Measurements from ENCODE around the gene CD274.
"Not testable (repeated sequence)": the region's sequence is repeated elsewhere in the genome, so short reads cannot be mapped to it uniquely, and the experiment has no call there.

CD274 gene

DNA sequence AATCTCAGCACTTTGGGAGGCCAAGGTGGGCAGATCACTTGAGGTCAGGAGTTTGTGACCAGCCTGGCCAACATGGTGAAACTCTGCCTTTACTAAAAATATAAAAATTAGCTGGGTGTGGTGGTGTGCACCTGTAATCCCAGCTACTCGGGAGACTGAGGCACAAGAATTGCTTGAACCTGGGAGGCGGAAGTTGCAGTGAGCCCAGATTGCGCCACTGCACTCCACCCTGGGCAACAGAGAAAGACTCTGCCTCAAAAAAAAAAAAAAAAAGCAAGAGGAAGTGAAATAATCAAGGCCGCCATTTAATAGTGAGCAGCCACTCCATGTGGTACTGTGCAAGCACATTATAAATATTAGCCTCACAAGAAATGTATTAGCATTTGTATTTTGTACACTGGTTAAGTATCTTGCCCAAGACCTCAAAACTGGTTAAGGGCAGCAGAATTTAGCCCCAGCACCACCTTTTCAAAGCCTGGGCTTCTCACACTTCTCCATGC is 14.5 kb downstream of the CD274 start:
- H3K4me1 ChIP-seq (ENCODE audit: control insufficient read depth, insufficient read depth, low read length); H3K9me3 ChIP-seq (ENCODE audit: control insufficient read depth, low read length); H3K27ac ChIP-seq (ENCODE audit: insufficient read depth, low read depth, low read length, poor library complexity, severe bottlenecking); H3K27me3 ChIP-seq (ENCODE audit: control insufficient read depth, insufficient read depth, low read length, poor library complexity, severe bottlenecking); H3K36me3 ChIP-seq (ENCODE audit: control insufficient read depth, insufficient read depth, low read length); H3K4me3 ChIP-seq (ENCODE audit: insufficient read depth, low read depth, low read length): not testable (repeated sequence)
- WGBS, 2 experiments = 86 to 91% methylated on average over 3 of the region's 4 CpGs

DNA sequence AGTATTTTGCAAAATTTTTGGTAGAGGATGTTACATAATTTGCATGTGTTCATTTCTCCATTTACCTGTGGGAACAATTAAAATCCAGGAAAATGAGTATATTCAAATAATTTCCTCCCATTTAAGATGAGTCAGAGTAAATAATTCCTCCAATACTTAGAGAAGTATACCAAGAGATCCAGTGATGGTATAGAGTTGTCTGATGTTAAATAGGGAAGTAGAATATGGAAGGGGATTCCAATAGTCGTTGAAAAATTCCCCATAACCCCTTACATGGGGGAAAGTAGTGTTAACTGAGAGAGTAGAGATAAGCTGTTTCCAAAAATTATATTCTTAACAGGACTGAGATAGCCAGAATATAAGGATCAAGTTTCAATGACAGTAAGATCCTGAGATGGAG is 15.7 kb downstream of the CD274 start:
- no peak overlapping the region for H3K27ac ChIP-seq (ENCODE audit: insufficient read depth, low read depth, low read length, poor library complexity, severe bottlenecking)
- WGBS, 2 experiments = 100% methylated on average over 1 of the region's 1 CpG; no CpG with 5 or more reads in 1 of the 2 experiments
- H3K9me3 ChIP-seq (ENCODE audit: control insufficient read depth, low read length) = no peaks in the 10 kb centered on the region
- no peaks in the 10 kb centered on the region for H3K36me3 ChIP-seq (ENCODE audit: control insufficient read depth, insufficient read depth, low read length)
- no peak overlapping the region for H3K4me3 ChIP-seq (ENCODE audit: insufficient read depth, low read depth, low read length)
- H3K4me1 ChIP-seq (ENCODE audit: control insufficient read depth, insufficient read depth, low read length) = no peaks in the 10 kb centered on the region
- no peaks in the 10 kb centered on the region for H3K27me3 ChIP-seq (ENCODE audit: control insufficient read depth, insufficient read depth, low read length, poor library complexity, severe bottlenecking)

DNA sequence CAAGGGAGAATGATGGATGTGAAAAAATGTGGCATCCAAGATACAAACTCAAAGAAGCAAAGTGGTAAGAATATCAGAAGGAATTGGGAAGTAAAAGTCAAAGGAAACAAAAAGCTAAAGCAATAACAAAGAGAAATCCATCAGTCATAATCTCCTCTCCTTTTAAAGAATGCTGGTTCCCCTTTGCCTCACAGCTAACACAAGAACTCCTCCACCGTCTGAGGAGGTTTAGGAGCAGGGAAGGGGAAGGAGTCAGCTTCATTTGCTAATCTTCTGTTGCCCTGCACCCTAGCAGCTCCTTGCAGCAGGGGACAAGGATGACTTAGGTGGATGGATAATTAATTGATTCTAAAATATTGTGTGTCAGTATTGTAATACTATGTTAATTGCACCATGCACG is 16.4 kb downstream of the CD274 start:
- Histone ChIP-seq H3K4me1 (ENCODE audit: control insufficient read depth, insufficient read depth, low read length) (no peaks in the 10 kb centered on the region), H3K36me3 (ENCODE audit: control insufficient read depth, insufficient read depth, low read length) (no peaks in the 10 kb centered on the region), H3K4me3 (ENCODE audit: insufficient read depth, low read depth, low read length) (no peak overlapping the region), H3K9me3 (ENCODE audit: control insufficient read depth, low read length) (no peaks in the 10 kb centered on the region), H3K27ac (ENCODE audit: insufficient read depth, low read depth, low read length, poor library complexity, severe bottlenecking) (no peak overlapping the region), H3K27me3 (ENCODE audit: control insufficient read depth, insufficient read depth, low read length, poor library complexity, severe bottlenecking) (no peaks in the 10 kb centered on the region)
- WGBS, 2 experiments = 24 to 43% methylated on average over 1 of the region's 2 CpGs

DNA sequence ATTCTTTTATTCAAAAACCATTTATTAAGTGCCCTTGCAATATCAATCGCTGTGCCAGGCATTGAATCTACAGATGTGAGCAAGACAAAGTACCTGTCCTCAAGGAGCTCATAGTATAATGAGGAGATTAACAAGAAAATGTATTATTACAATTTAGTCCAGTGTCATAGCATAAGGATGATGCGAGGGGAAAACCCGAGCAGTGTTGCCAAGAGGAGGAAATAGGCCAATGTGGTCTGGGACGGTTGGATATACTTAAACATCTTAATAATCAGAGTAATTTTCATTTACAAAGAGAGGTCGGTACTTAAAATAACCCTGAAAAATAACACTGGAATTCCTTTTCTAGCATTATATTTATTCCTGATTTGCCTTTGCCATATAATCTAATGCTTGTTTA is 18.5 kb downstream of the CD274 start:
- no peaks in the 10 kb centered on the region for H3K9me3 ChIP-seq (ENCODE audit: control insufficient read depth, low read length)
- WGBS, 2 experiments = 94 to 100% methylated on average over 2 to 4 of the region's 5 CpGs
- no peaks in the 10 kb centered on the region for H3K36me3 ChIP-seq (ENCODE audit: control insufficient read depth, insufficient read depth, low read length)

DNA sequence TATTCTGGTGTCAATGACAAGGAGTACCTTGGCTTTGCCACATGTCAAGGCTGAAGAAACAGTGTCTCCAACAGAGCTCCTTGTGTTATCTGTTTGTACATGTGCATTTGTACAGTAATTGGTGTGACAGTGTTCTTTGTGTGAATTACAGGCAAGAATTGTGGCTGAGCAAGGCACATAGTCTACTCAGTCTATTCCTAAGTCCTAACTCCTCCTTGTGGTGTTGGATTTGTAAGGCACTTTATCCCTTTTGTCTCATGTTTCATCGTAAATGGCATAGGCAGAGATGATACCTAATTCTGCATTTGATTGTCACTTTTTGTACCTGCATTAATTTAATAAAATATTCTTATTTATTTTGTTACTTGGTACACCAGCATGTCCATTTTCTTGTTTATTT is 19.8 kb downstream of the CD274 start:
- Histone ChIP-seq H3K36me3 (ENCODE audit: control insufficient read depth, insufficient read depth, low read length) (no peaks in the 10 kb centered on the region), H3K9me3 (ENCODE audit: control insufficient read depth, low read length) (no peaks in the 10 kb centered on the region), H3K4me1 (ENCODE audit: control insufficient read depth, insufficient read depth, low read length) (no peaks in the 10 kb centered on the region), H3K27me3 (ENCODE audit: control insufficient read depth, insufficient read depth, low read length, poor library complexity, severe bottlenecking) (no peaks in the 10 kb centered on the region), H3K27ac (ENCODE audit: insufficient read depth, low read depth, low read length, poor library complexity, severe bottlenecking) (no peak overlapping the region), H3K4me3 (ENCODE audit: insufficient read depth, low read depth, low read length) (no peak overlapping the region)
- WGBS, 2 experiments = no CpG with 5 or more reads among the region's 1 CpG

More for the DNA sequence above, 18.5 kb downstream of the CD274 start:
- Histone ChIP-seq H3K27ac (ENCODE audit: insufficient read depth, low read depth, low read length, poor library complexity, severe bottlenecking) (no peak overlapping the region), H3K4me3 (ENCODE audit: insufficient read depth, low read depth, low read length) (no peak overlapping the region), H3K4me1 (ENCODE audit: control insufficient read depth, insufficient read depth, low read length) (no peaks in the 10 kb centered on the region), H3K27me3 (ENCODE audit: control insufficient read depth, insufficient read depth, low read length, poor library complexity, severe bottlenecking) (no peaks in the 10 kb centered on the region)

DNA sequence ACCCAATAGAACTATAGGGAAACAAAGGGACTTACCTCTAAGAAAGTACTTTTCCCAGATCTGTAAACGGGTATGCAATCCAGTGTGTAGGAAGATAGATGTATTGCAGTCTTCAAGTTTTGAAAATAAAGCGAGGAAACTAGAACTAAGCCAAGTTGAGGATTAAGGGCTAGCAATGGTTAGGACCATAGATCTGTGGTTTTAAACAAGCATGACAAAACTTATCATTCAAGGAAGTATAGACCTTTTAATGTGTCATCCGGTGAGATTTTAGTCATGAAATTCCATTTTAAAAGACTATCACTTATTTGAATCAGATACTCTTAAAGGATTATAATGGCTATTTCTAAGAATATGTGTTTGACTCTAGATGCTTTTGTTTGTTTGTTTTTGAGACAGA is 20.5 kb downstream of the CD274 start:
- 90 to 91% methylated on average over 3 of the region's 3 CpGs for WGBS, 2 experiments
- H3K9me3 ChIP-seq (ENCODE audit: control insufficient read depth, low read length) = no peaks in the 10 kb centered on the region

DNA sequence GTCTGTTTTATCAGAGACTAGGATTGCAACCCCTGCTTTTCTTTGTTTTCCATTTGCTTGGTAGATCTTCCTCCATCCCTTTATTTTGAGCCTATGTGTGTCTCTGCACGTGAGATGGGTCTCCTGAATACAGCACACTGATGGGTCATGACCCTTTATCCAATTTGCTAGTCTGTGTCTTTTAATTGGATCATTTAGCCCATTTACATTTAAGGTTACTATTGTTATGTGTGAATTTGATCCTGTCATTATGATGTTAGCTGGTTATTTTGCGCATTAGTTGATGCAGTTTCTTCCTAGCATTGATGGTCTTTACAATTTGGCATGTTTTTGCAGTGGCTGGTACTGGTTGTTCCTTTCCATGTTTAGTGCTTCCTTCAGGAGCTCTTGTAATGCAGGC is 25.3 kb downstream of the CD274 start:
- H3K9me3 ChIP-seq (ENCODE audit: control insufficient read depth, low read length); H3K27me3 ChIP-seq (ENCODE audit: control insufficient read depth, insufficient read depth, low read length, poor library complexity, severe bottlenecking); H3K4me1 ChIP-seq (ENCODE audit: control insufficient read depth, insufficient read depth, low read length); H3K36me3 ChIP-seq (ENCODE audit: control insufficient read depth, insufficient read depth, low read length); H3K27ac ChIP-seq (ENCODE audit: insufficient read depth, low read depth, low read length, poor library complexity, severe bottlenecking); H3K4me3 ChIP-seq (ENCODE audit: insufficient read depth, low read depth, low read length): not testable (repeated sequence)
- 91 to 100% methylated on average over 1 to 2 of the region's 2 CpGs for WGBS, 2 experiments

More for the DNA sequence above, 20.5 kb downstream of the CD274 start:
- no peaks in the 10 kb centered on the region for H3K36me3 ChIP-seq (ENCODE audit: control insufficient read depth, insufficient read depth, low read length)
- no peak overlapping the region for H3K27ac ChIP-seq (ENCODE audit: insufficient read depth, low read depth, low read length, poor library complexity, severe bottlenecking)
- H3K27me3 ChIP-seq (ENCODE audit: control insufficient read depth, insufficient read depth, low read length, poor library complexity, severe bottlenecking) = no peaks in the 10 kb centered on the region
- no peak overlapping the region for H3K4me3 ChIP-seq (ENCODE audit: insufficient read depth, low read depth, low read length)
- no peaks in the 10 kb centered on the region for H3K4me1 ChIP-seq (ENCODE audit: control insufficient read depth, insufficient read depth, low read length)

DNA sequence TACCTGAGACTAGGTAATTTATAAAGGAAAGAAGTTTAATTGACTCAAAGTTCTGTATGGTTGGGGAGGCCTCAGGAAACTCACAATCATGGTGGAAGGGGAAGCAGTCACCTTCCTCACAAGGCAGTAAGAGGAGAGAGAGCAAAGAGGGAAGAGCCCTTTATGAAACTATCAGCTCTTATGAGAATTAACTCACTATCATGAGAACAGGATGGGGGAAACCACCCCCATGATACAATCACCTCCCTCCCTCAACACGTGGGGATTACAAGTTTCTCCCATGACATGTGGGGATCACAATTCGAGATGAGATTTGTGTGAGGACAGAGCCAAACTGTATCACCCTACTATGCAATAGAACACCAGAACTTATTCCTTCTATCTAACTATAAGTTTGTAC is 27.9 kb downstream of the CD274 start:
- no peaks in the 10 kb centered on the region for H3K9me3 ChIP-seq (ENCODE audit: control insufficient read depth, low read length)
- H3K4me1 ChIP-seq (ENCODE audit: control insufficient read depth, insufficient read depth, low read length) = no peaks in the 10 kb centered on the region
- WGBS, 2 experiments = 88 to 93% methylated on average over 2 of the region's 2 CpGs
- H3K36me3 ChIP-seq (ENCODE audit: control insufficient read depth, insufficient read depth, low read length) = no peaks in the 10 kb centered on the region
- H3K27me3 ChIP-seq (ENCODE audit: control insufficient read depth, insufficient read depth, low read length, poor library complexity, severe bottlenecking) = no peaks in the 10 kb centered on the region
- no peak overlapping the region for H3K27ac ChIP-seq (ENCODE audit: insufficient read depth, low read depth, low read length, poor library complexity, severe bottlenecking)
- no peak overlapping the region for H3K4me3 ChIP-seq (ENCODE audit: insufficient read depth, low read depth, low read length)

DNA sequence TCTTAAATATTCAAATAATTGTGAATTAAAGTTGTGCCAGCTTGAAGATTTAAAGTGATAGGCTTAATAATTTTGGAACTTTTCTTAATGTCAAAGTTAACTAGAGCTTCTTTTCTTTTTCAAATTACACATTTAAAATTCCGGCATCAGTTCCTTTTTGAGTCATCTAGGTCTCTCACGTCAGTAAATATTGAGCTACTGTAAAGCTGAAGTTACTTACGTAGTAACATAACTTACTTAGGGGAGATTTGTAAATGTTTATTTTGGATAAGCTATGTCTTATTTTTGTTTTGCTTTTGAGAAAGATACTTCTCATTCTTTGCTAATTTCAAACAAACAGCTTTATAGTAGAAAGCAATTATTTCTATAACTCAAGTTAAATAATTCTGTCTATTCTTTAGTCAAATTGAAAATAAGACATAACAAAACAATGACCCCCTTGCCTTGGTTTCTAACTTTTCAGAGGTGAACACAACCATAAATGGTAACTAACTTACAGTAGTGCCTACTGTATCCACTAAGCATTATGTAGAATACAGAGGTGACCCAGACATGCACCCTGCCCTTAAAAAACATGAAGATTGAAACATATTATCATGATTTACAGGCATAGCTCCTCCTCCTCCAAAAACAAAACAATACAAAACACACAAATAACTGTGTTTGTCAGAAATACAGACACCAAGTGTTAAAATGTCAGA is 29.8 kb downstream of the CD274 start:
- H3K36me3 ChIP-seq (ENCODE audit: control insufficient read depth, insufficient read depth, low read length) = no peaks in the 10 kb centered on the region
- H3K4me3 ChIP-seq (ENCODE audit: insufficient read depth, low read depth, low read length) = no peak overlapping the region
- H3K27ac ChIP-seq (ENCODE audit: insufficient read depth, low read depth, low read length, poor library complexity, severe bottlenecking) = no peak overlapping the region
- WGBS, 2 experiments = 92 to 98% methylated on average over 2 to 3 of the region's 3 CpGs
- no peaks in the 10 kb centered on the region for H3K9me3 ChIP-seq (ENCODE audit: control insufficient read depth, low read length)
- H3K4me1 ChIP-seq (ENCODE audit: control insufficient read depth, insufficient read depth, low read length) = no peaks in the 10 kb centered on the region
- no peaks in the 10 kb centered on the region for H3K27me3 ChIP-seq (ENCODE audit: control insufficient read depth, insufficient read depth, low read length, poor library complexity, severe bottlenecking)

DNA sequence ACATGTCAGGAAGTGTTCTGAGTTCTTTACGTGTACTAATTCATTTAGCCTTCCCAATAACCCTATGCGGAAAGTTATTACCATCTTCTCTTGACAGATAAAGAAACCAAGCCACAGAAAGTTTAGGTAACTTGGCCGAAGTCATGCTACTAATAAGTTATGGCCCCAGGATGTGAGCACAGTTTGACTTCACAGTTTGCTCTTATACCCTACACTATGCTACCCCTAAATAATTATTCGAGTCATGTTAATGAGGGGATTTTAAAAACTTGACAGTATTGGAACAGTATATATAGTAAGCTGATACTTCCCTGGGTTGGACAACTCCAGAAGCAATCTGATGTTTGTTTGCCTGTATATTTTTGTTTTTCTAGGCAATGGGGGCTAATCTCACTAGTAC is 30.6 kb downstream of the CD274 start:
- H3K9me3 ChIP-seq (ENCODE audit: control insufficient read depth, low read length) = no peaks in the 10 kb centered on the region
- H3K27me3 ChIP-seq (ENCODE audit: control insufficient read depth, insufficient read depth, low read length, poor library complexity, severe bottlenecking) = no peaks in the 10 kb centered on the region
- no peaks in the 10 kb centered on the region for H3K36me3 ChIP-seq (ENCODE audit: control insufficient read depth, insufficient read depth, low read length)
- H3K27ac ChIP-seq (ENCODE audit: insufficient read depth, low read depth, low read length, poor library complexity, severe bottlenecking) = no peak overlapping the region
- no peaks in the 10 kb centered on the region for H3K4me1 ChIP-seq (ENCODE audit: control insufficient read depth, insufficient read depth, low read length)
- 94 to 98% methylated on average over 3 to 4 of the region's 4 CpGs for whole genome bisulfite sequencing, 2 experiments
- no peak overlapping the region for H3K4me3 ChIP-seq (ENCODE audit: insufficient read depth, low read depth, low read length)
